ENCODE measurements around the gene SMC3.
A peak's percentile ranks its signal among the peaks of the same experiment; 100 is the strongest.

Gene SMC3

GRCh38 chr10:110644598-110645462, 77.3 kb downstream of the SMC3 start:
- peak overlapping the region; percentile 61 for H3K4me3 ChIP-seq (replicated peaks; ENCODE audit: low read depth, low read length)
- TF ChIP-seq, protein P1, sequence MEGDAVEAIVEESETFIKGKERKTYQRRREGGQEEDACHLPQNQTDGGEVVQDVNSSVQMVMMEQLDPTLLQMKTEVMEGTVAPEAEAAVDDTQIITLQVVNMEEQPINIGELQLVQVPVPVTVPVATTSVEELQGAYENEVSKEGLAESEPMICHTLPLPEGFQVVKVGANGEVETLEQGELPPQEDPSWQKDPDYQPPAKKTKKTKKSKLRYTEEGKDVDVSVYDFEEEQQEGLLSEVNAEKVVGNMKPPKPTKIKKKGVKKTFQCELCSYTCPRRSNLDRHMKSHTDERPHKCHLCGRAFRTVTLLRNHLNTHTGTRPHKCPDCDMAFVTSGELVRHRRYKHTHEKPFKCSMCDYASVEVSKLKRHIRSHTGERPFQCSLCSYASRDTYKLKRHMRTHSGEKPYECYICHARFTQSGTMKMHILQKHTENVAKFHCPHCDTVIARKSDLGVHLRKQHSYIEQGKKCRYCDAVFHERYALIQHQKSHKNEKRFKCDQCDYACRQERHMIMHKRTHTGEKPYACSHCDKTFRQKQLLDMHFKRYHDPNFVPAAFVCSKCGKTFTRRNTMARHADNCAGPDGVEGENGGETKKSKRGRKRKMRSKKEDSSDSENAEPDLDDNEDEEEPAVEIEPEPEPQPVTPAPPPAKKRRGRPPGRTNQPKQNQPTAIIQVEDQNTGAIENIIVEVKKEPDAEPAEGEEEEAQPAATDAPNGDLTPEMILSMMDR (IDR thresholded peaks at IDR 0.05; ENCODE audit: low read depth, low read length, missing control alignments): no peak
- DNase-seq (ENCODE audit: extremely low read depth, low read depth): no peak

DNA sequence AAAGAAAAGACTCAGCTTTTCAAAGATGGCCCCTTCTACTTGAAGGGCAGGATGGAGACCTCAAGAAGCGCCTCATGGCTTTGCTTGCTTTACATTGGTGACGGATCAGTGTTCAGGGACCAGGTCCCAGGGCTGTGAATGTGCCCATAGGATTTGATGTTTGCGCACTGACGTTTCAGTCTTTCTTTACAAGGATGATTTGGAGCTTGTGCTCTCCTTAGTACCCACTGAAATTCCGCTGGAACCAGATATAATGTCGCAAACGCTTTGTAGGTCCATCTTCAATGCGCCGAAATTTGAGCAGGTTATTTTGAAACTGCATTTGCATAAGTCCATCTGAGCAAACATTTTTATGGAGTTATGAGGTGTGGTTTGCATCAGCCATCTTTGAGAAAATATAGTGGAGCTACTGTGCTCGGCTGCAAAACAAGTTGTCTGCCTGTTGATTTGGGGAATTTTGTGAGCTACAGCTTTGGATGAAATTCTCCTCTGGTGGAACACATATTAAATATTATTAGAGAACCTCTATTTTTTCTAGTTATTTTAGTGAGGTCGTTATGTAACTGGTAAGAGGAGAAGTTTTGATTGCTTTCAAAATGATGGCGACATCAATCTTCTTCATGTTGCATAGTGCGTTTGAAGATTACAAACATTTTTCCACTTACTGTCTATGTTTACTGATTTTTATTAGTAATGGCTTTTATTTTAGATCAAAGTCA, 79.1 kb downstream of the SMC3 start:
- no peak overlapping the region for H3K4me3 ChIP-seq (replicated peaks; ENCODE audit: low read depth, low read length)
- no peak for DNase-seq (ENCODE audit: extremely low read depth, low read depth)
- TF ChIP-seq, protein P1 (IDR thresholded peaks at IDR 0.05; ENCODE audit: low read depth, low read length, missing control alignments): no peak

GRCh38 chr10:110647136-110647430, 79.6 kb downstream of the SMC3 start:
- no peak overlapping the region for H3K4me3 ChIP-seq (replicated peaks; ENCODE audit: low read depth, low read length)
- TF ChIP-seq, protein P1 (IDR thresholded peaks at IDR 0.05; ENCODE audit: low read depth, low read length, missing control alignments): no peak
- no peak for DNase-seq (ENCODE audit: extremely low read depth, low read depth)

DNA sequence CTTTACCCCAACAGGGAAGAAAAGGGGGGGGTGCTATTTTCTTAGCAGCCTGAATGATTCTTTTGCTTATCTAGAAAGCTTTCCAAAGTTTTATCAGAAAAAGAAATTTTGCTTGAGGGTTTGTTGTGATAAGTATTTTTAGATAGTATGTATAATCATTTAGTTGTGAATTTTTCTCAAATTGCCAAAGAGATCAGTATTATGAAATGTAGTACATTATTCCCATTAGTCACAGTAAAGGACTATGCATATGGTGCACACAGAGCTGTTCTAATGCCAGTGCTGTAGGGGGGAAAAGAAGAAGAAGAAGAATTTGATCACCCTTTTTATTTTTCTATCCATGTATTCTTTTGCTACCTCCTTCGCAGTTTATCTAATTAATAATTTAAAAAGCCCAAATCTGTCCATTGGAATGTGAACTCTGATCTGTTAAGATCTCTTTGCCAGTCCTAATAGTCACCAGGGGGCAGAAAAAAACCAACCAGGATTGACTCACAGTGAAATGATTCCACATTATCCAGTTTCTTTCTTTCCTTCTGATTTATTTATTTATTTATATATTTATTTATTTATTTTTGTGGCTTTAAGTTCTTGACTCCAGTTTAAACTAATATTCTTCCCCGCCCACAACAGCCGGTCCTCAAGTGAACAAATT, 81.3 kb downstream of the SMC3 start:
- TF ChIP-seq, protein P1 (IDR thresholded peaks at IDR 0.05; ENCODE audit: low read depth, low read length, missing control alignments): no peak
- DNase-seq (ENCODE audit: extremely low read depth, low read depth): no peak
- no peak overlapping the region for H3K4me3 ChIP-seq (replicated peaks; ENCODE audit: low read depth, low read length)

DNA sequence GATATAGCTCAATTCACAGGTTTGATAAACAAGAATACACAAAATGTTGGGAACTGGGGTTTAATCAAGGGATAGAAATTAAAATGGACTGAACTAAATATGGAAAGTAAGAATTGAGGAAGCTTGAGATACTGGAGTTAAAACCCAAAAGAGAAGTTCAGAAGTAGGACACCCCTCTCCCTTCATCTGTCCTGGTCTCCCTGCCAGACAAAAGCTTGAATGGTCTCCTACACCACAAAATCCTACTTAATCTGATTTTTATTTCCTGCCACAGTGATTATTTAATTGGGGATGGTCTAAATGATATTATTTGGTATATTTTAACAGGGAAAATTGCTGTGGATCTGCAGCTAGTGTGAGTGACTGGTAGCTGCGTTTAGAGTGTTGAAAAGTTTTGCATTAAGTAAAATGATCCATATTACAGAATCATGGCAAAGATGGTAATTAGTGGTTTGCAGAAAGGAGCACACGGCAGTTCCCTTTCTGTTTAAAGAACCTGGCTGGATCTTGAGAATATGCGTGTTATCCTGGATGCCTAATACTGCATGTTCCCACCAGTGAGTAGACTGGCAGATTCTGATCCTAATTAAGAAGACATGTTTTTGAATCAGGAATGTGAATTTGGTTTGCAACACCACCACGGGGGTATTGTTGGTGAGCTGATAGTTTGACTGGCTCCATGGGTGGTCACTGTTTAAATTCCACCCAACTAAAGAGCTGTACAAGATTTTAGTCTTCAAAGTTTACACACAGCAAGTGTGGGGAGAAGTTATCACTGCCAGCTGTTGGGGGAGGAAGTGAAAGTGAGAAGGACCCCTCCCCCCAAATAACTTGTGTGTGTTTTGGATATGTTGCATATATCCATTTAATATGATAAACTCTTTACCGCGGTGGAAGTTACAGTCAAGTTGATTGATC, 82.1 kb downstream of the SMC3 start:
- TF ChIP-seq, protein P1 (IDR thresholded peaks at IDR 0.05; ENCODE audit: low read depth, low read length, missing control alignments): no peak
- DNase-seq (ENCODE audit: extremely low read depth, low read depth): no peak
- no peak overlapping the region for H3K4me3 ChIP-seq (replicated peaks; ENCODE audit: low read depth, low read length)

DNA sequence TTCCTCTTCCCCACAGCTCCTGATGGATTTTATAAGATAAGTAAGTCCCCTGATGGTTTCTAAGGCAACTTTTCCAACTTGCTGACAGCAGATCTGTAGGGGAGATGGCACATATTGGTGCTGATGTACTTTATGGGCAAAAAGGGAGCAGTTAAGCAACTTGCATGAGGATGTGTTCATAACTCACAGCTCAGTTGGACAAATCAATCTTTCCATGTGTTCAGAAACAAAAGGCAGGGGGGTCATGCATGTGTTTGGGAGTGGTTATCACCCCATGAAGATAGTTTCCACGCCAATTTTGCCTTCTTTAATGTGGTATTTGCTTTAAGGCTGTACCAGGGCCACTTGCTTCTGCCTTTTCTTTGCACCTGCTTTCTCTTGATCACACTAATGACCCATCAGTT, 82.8 kb downstream of the SMC3 start:
- TF ChIP-seq, protein P1 (IDR thresholded peaks at IDR 0.05; ENCODE audit: low read depth, low read length, missing control alignments): no peak
- no peak for DNase-seq (ENCODE audit: extremely low read depth, low read depth)
- H3K4me3 ChIP-seq (replicated peaks; ENCODE audit: low read depth, low read length): no peak overlapping the region

Measured in HFF-Myc (cell line).